Astrocyte (in vitro differentiated cells and primary cell): Measurements from ENCODE around the gene MSL1. TPM values are rescaled to one million over a fixed set of nuclear protein-coding genes. Genes with fewer than 3 reads are reported as not detected.

ENCODE experiments used
- DNase-seq: peaks from one replicate; pipeline ENCODE4 v3.0.0-alpha.2; 2010; ENCODE audit warnings: low read depth
- FAIRE-seq: peaks from 2 replicates; lab custom pipeline; 2011; peaks lifted over from hg19 to GRCh38; lab: Jason Lieb, UNC
- H2AFZ ChIP-seq: 2 replicates; pipeline ENCODE4 v1.6.0; 2012; ENCODE audit warnings: low read depth, low read length, inconsistent platforms
- H3K27ac ChIP-seq: 2 replicates; pipeline ENCODE4 v1.5.1; 2011; ENCODE audit warnings: low read depth, low read length, inconsistent platforms
- H3K27me3 ChIP-seq: 2 replicates; pipeline ENCODE4 v1.6.0; 2011; ENCODE audit warnings: low read length, inconsistent platforms; ENCODE audit not compliant: insufficient read depth
- H3K36me3 ChIP-seq: 2 replicates; pipeline ENCODE4 v1.5.1; 2011; ENCODE audit warnings: low read length, inconsistent platforms; ENCODE audit not compliant: insufficient read depth
- H3K4me1 ChIP-seq: 2 replicates; pipeline ENCODE4 v1.5.1; 2011; ENCODE audit warnings: low read length, inconsistent platforms; ENCODE audit not compliant: insufficient read depth
- H3K4me2 ChIP-seq: 2 replicates; pipeline ENCODE4 v1.6.0; 2012; ENCODE audit warnings: low read length, inconsistent platforms
- H3K4me3 ChIP-seq: 2 replicates; pipeline ENCODE4 v1.5.1; 2011; ENCODE audit warnings: low read depth, mild to moderate bottlenecking, low read length, inconsistent platforms; ENCODE audit not compliant: insufficient read depth
- H3K79me2 ChIP-seq: 2 replicates; pipeline ENCODE4 v1.6.0; 2012; ENCODE audit warnings: mild to moderate bottlenecking, low read length, inconsistent platforms; ENCODE audit not compliant: insufficient read depth
- H3K9ac ChIP-seq: 2 replicates; pipeline ENCODE4 v1.6.0; 2012; ENCODE audit warnings: mild to moderate bottlenecking, low read length, inconsistent platforms
- H3K9me3 ChIP-seq: 2 replicates; pipeline ENCODE4 v1.5.1; 2012; ENCODE audit warnings: low read depth, mild to moderate bottlenecking, low read length, inconsistent platforms; ENCODE audit not compliant: insufficient read depth
- H4K20me1 ChIP-seq: 2 replicates; pipeline ENCODE4 v1.6.0; 2012; ENCODE audit warnings: low read length, inconsistent platforms; ENCODE audit not compliant: insufficient read depth
- H3K27ac Mint-ChIP-seq: one replicate; pipeline ENCODE4 v1.8.0; 2021; ENCODE audit warnings: mild to moderate bottlenecking, mixed read lengths; ENCODE audit not compliant: unreplicated experiment
- H3K27me3 Mint-ChIP-seq: one replicate; pipeline ENCODE4 v1.8.0; 2021; ENCODE audit warnings: low read depth, mixed read lengths; ENCODE audit not compliant: unreplicated experiment
- H3K36me3 Mint-ChIP-seq: one replicate; pipeline ENCODE4 v1.8.0; 2021; ENCODE audit warnings: low read depth, mixed read lengths; ENCODE audit not compliant: unreplicated experiment
- H3K4me1 Mint-ChIP-seq: one replicate; pipeline ENCODE4 v1.8.0; 2021; ENCODE audit warnings: low read depth, mixed read lengths; ENCODE audit not compliant: unreplicated experiment
- H3K4me3 Mint-ChIP-seq: one replicate; pipeline ENCODE4 v1.8.0; 2021; ENCODE audit warnings: mild to moderate bottlenecking, moderate library complexity, mixed read lengths; ENCODE audit not compliant: unreplicated experiment
- H3K9me3 Mint-ChIP-seq: one replicate; pipeline ENCODE4 v1.8.0; 2021; ENCODE audit warnings: mild to moderate bottlenecking, mixed read lengths; ENCODE audit not compliant: unreplicated experiment
- CTCF ChIP-seq: IDR thresholded peaks from 2 replicates; pipeline ENCODE4 v1.5.1; 2011; ENCODE audit warnings: low read depth, mild to moderate bottlenecking, inconsistent platforms, low read length, moderate library complexity; ENCODE audit not compliant: insufficient read depth
- EZH2 ChIP-seq: IDR thresholded peaks from 2 replicates; pipeline ENCODE4 v1.6.1; 2012; ENCODE audit warnings: mild to moderate bottlenecking, low read length, inconsistent platforms; ENCODE audit not compliant: insufficient read depth
- total RNA-seq: library from RNA; stranded (reverse); gene quantifications from 2 replicates; pipeline ENCODE4 v1.2.1, GENCODE V29; 2021

Gene MSL1
- total RNA-seq, 1 donor from 2014 or later: 81.9 TPM

GRCh38 chr17:40100669-40101366 is 21.0 kb upstream of the MSL1 start:
- TF ChIP-seq EZH2: no peak
- TF ChIP-seq CTCF: no peak
- Histone ChIP-seq H2AFZ (peak overlapping the region; percentile 42), H3K9ac (peak overlapping the region; percentile 89), H3K79me2 (peaks cover 17% of the 10 kb centered on the region), H3K4me1 (peaks cover 34% of the 10 kb centered on the region), H3K27ac (peak overlapping the region; percentile 96), H4K20me1 (no peaks in the 10 kb centered on the region), H3K9me3 (no peaks in the 10 kb centered on the region), H3K27me3 (no peaks in the 10 kb centered on the region), H3K4me2 (peak overlapping the region; percentile 91), H3K36me3 (no peaks in the 10 kb centered on the region), H3K4me3 (peak overlapping the region; percentile 74)
- H3K4me3 Mint-ChIP-seq: peak overlapping the region; percentile 97
- H3K36me3 Mint-ChIP-seq: peaks cover 14% of the 10 kb centered on the region
- FAIRE-seq (peak; percentile 50), DNase-seq (peak; percentile 93)
- H3K9me3 Mint-ChIP-seq: no peaks in the 10 kb centered on the region
- peak overlapping the region; percentile 94 for H3K27ac Mint-ChIP-seq
- H3K4me1 Mint-ChIP-seq: peaks cover 46% of the 10 kb centered on the region
- peaks cover 3% of the 10 kb centered on the region for H3K27me3 Mint-ChIP-seq

GRCh38 chr17:40101367-40102210 is 20.2 kb upstream of the MSL1 start:
- peak overlapping the region; percentile 74 for H3K4me3 ChIP-seq
- FAIRE-seq (no peak), DNase-seq (no peak)
- peaks cover 9% of the 10 kb centered on the region for H3K36me3 Mint-ChIP-seq
- H3K27ac ChIP-seq: peak overlapping the region; percentile 96
- peaks cover 34% of the 10 kb centered on the region for H3K4me1 ChIP-seq
- peaks cover 17% of the 10 kb centered on the region for H3K79me2 ChIP-seq
- no peaks in the 10 kb centered on the region for H3K9me3 ChIP-seq
- peaks cover 3% of the 10 kb centered on the region for H3K27me3 Mint-ChIP-seq
- no peaks in the 10 kb centered on the region for H3K9me3 Mint-ChIP-seq
- H3K4me1 Mint-ChIP-seq: peaks cover 53% of the 10 kb centered on the region
- H3K9ac ChIP-seq: peak overlapping the region; percentile 89
- peak overlapping the region; percentile 94 for H3K27ac Mint-ChIP-seq
- H4K20me1 ChIP-seq: no peaks in the 10 kb centered on the region
- H3K36me3 ChIP-seq: no peaks in the 10 kb centered on the region
- no peaks in the 10 kb centered on the region for H3K27me3 ChIP-seq
- peak overlapping the region; percentile 42 for H2AFZ ChIP-seq
- TF ChIP-seq CTCF (no peak), EZH2 (no peak)
- H3K4me2 ChIP-seq: peak overlapping the region; percentile 91
- peak overlapping the region; percentile 97 for H3K4me3 Mint-ChIP-seq
